Measurements from ENCODE around the gene OR10V1. TPM values are rescaled to one million over a fixed set of nuclear protein-coding genes. Genes with fewer than 3 reads are reported as not detected.

Gene OR10V1
- total RNA-seq, 120 experiments from 2014 or later, result 0.41 to 0.86 (median 0.55) TPM; not detected in 112

Other genes starting within 250 kb of the OR10V1 start
- not detected for gene OR4D10, start 240.5 kb downstream of the OR10V1 start, total RNA-seq
- not detected for gene OR4D11, start 210.3 kb downstream of the OR10V1 start, total RNA-seq
- under 1 TPM in 1 of 120 experiments, not detected in 119; 0.10 TPM for gene OR4D9, start 202.3 kb downstream of the OR10V1 start, total RNA-seq
- gene OSBP, start 98.1 kb downstream of the OR10V1 start, total RNA-seq, result 10 to 100 TPM; 30.7 to 54.6 (median 42.6) TPM
- 10 to 100 TPM; 14.6 to 38.0 (median 20.9) TPM for gene PATL1, start 44.8 kb downstream of the OR10V1 start, total RNA-seq
- 10 to 100 TPM; 16.7 to 46.0 (median 26.4) TPM for gene STX3, start 41.5 kb upstream of the OR10V1 start, total RNA-seq
- gene MRPL16, start 96.9 kb upstream of the OR10V1 start, total RNA-seq, result 10 to 100 TPM; 21.6 to 49.1 (median 35.3) TPM
- not detected for gene CBLIF, start 131.7 kb upstream of the OR10V1 start, total RNA-seq
- 1 to 10 TPM in 2 of 120 experiments, under 1 TPM in 1, not detected in 117; 0.75 to 1.3 (median 1.2) TPM for gene TCN1, start 152.6 kb upstream of the OR10V1 start, total RNA-seq
- 1 to 10 TPM in 5 of 120 experiments, under 1 TPM in 20, not detected in 95; 0.56 to 1.4 (median 0.77) TPM for gene OOSP3, start 164.9 kb upstream of the OR10V1 start, total RNA-seq
- 1 to 10 TPM in 16 of 120 experiments, under 1 TPM in 20, not detected in 84; 0.56 to 1.6 (median 0.99) TPM for gene OOSP1, start 224.6 kb upstream of the OR10V1 start, total RNA-seq

Measured in dorsolateral prefrontal cortex (tissue), 118 donors.